Loucy (cell line): ENCODE measurements around the gene POLR2L.

Experiments
- H2AFZ ChIP-seq: fragments of 200-600 bp; sonication (generic); 2 replicates; pipeline ENCODE4 v1.6.0; 2016; ENCODE audit warnings: antibody characterized with exemption, mild to moderate bottlenecking, low read length, moderate library complexity
- H3F3A ChIP-seq: fragments of 200-600 bp; 2 replicates; pipeline ENCODE4 v1.6.0; 2016; ENCODE audit warnings: antibody characterized with exemption, low read depth, mild to moderate bottlenecking
- H3K27me3 ChIP-seq: fragments of 200-600 bp; sonication (generic); 2 replicates; pipeline ENCODE4 v1.6.1; 2014; ENCODE audit warnings: low read length, mild to moderate bottlenecking; ENCODE audit not compliant: insufficient read depth, poor library complexity, severe bottlenecking
- H3K36me3 ChIP-seq: fragments of 200-600 bp; sonication (generic); 2 replicates; pipeline ENCODE4 v1.6.1; 2016; ENCODE audit warnings: low read length; ENCODE audit not compliant: insufficient read depth
- H3K4me1 ChIP-seq: fragments of 200-600 bp; sonication (generic); 2 replicates; pipeline ENCODE4 v1.5.1; 2014; ENCODE audit warnings: low read length, mild to moderate bottlenecking; ENCODE audit not compliant: insufficient read depth, poor library complexity, severe bottlenecking
- H3K4me2 ChIP-seq: fragments of 200-600 bp; sonication (generic); 2 replicates; pipeline ENCODE4 v1.6.0; 2014; ENCODE audit warnings: antibody characterized with exemption, low read length, low read depth, mild to moderate bottlenecking; ENCODE audit not compliant: poor library complexity, severe bottlenecking
- H3K4me3 ChIP-seq: fragments of 200-600 bp; sonication (generic); 2 replicates; pipeline ENCODE4 v1.5.1; 2014; ENCODE audit warnings: low read length, mild to moderate bottlenecking, mixed read lengths; ENCODE audit not compliant: poor library complexity, severe bottlenecking
- H3K79me2 ChIP-seq: fragments of 200-600 bp; sonication (generic); 2 replicates; pipeline ENCODE4 v1.6.1; 2014; ENCODE audit warnings: low read length; ENCODE audit not compliant: insufficient read depth
- H3K9ac ChIP-seq: fragments of 200-600 bp; sonication (generic); 2 replicates; pipeline ENCODE4 v1.6.0; 2014; ENCODE audit warnings: mild to moderate bottlenecking, low read depth, low read length, moderate library complexity; ENCODE audit not compliant: poor library complexity, severe bottlenecking
- H3K9me2 ChIP-seq: fragments of 200-600 bp; sonication (generic); replicated peaks from 2 replicates; pipeline ENCODE4 v1.6.1; 2016; ENCODE audit warnings: low read depth, low read length, mixed read lengths
- H3K9me3 ChIP-seq: fragments of 200-600 bp; sonication (generic); 2 replicates; pipeline ENCODE4 v1.6.1; 2014; ENCODE audit warnings: mild to moderate bottlenecking, antibody characterized with exemption, low read length, low read depth; ENCODE audit not compliant: insufficient read depth
- H4K20me1 ChIP-seq: fragments of 200-600 bp; sonication (generic); 2 replicates; pipeline ENCODE4 v1.6.0; 2014; ENCODE audit warnings: antibody characterized with exemption, low read length, mild to moderate bottlenecking; ENCODE audit not compliant: insufficient read depth, poor library complexity, severe bottlenecking
- EZH2phosphoT487 ChIP-seq: fragments of 200-600 bp; IDR thresholded peaks from 2 replicates; pipeline ENCODE4 v1.6.1; 2018; ENCODE audit warnings: antibody characterized with exemption, mild to moderate bottlenecking, moderate library complexity, borderline replicate concordance
- TF ChIP-seq, protein P1 (sequence below): fragments of 200-600 bp; sonication (generic); conservative IDR thresholded peaks from 2 replicates; pipeline ENCODE4 v1.5.1; 2014; ENCODE audit warnings: mild to moderate bottlenecking, antibody characterized with exemption, low read length

POLR2L gene

DNA sequence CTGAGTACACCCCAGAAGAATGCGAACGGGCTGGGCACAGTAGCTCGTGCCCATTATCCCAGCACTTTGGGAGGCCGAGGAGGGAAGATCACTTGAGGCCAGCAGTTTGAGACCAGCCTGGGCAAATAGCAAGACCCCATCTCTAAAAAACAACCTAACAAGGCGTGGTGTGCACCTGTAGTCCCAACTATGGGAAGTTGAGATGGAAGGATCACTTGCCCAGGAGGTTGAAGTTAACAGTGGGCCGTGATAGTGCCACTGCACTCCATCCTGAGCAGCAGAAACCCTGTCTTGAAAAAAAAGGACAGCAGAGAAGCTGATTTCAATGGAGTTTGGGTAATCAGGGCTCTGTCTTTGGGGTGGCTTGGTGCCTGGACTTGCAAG, 29.3 kb downstream of the POLR2L start:
- no peak overlapping the region for H3K9ac ChIP-seq
- H3K79me2 ChIP-seq, result peaks cover 50% of the 10 kb centered on the region
- H2AFZ ChIP-seq, result no peak overlapping the region
- no peaks in the 10 kb centered on the region for H3K9me3 ChIP-seq
- H3K4me1 ChIP-seq, result peaks cover 24% of the 10 kb centered on the region
- H3K36me3 ChIP-seq, result peaks cover 20% of the 10 kb centered on the region; the same call in 1 of the 2 replicates
- H3K4me2 ChIP-seq, result peak overlapping the region; percentile 84
- peaks cover 30% of the 10 kb centered on the region for H4K20me1 ChIP-seq
- H3K9me2 ChIP-seq, result no peaks in the 10 kb centered on the region
- peaks cover 5% of the 10 kb centered on the region for H3K27me3 ChIP-seq
- TF ChIP-seq EZH2phosphoT487, result no peak
- TF ChIP-seq, protein P1, sequence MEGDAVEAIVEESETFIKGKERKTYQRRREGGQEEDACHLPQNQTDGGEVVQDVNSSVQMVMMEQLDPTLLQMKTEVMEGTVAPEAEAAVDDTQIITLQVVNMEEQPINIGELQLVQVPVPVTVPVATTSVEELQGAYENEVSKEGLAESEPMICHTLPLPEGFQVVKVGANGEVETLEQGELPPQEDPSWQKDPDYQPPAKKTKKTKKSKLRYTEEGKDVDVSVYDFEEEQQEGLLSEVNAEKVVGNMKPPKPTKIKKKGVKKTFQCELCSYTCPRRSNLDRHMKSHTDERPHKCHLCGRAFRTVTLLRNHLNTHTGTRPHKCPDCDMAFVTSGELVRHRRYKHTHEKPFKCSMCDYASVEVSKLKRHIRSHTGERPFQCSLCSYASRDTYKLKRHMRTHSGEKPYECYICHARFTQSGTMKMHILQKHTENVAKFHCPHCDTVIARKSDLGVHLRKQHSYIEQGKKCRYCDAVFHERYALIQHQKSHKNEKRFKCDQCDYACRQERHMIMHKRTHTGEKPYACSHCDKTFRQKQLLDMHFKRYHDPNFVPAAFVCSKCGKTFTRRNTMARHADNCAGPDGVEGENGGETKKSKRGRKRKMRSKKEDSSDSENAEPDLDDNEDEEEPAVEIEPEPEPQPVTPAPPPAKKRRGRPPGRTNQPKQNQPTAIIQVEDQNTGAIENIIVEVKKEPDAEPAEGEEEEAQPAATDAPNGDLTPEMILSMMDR, result no peak
- no peaks in the 10 kb centered on the region for H3F3A ChIP-seq
- H3K4me3 ChIP-seq, result no peak overlapping the region

GRCh38 chr11:812390-812789, 29.9 kb downstream of the POLR2L start:
- Histone ChIP-seq H3K79me2 (peaks cover 55% of the 10 kb centered on the region), H3K9me3 (no peaks in the 10 kb centered on the region), H3K4me1 (peaks cover 24% of the 10 kb centered on the region), H3K27me3 (peaks cover 5% of the 10 kb centered on the region), H3K9ac (peak overlapping the region; percentile 93), H3F3A (no peaks in the 10 kb centered on the region), H3K4me2 (peak overlapping the region; percentile 84), H2AFZ (no peak overlapping the region), H4K20me1 (peaks cover 30% of the 10 kb centered on the region), H3K36me3 (peaks cover 20% of the 10 kb centered on the region; the same call in 1 of the 2 replicates), H3K4me3 (peak overlapping the region; percentile 89), H3K9me2 (no peaks in the 10 kb centered on the region)
- TF ChIP-seq EZH2phosphoT487, result no peak
- TF ChIP-seq, protein P1, result no peak

DNA sequence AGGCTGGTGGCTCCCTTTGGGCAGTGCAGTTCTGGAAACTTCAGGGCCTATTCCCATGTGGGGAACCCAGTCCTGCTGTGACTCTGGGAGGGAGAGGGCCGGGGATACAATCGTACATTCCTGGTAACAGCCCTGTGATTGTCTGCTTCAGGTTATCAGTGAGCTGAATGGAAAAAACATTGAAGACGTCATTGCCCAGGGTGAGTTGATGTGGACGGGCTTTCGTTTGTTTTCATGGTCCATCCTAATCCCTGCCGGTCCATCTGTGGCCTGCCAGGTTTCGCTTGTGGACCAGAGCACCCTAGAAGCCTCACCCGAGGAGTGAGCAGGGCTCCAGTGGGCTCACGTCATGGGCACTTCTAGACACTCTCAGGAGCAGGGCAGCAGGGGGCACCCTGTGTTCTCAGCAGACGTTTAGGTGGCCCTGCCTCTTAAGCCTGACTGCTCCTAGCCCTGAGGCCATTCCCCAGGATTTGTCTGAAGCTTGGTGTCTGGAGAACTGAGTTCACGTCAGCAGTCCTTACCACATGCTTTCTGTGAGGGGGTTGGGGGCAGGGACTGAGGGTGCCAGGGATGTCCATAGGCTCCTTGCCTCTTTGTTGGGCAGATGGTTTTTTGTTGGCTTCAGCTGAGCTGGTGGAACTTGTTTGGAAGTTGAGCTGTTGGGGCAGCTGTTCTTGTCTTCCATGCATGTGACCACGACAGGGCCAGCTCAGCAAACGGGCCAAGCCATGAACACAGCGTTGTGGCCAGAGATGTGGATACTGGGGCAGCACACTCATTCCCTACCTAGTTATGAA, 30.7 kb downstream of the POLR2L start:
- Histone ChIP-seq H3K4me2 (peak overlapping the region; percentile 84), H3K36me3 (peaks cover 20% of the 10 kb centered on the region; the same call in 1 of the 2 replicates), H3K4me1 (peaks cover 24% of the 10 kb centered on the region), H3K27me3 (peaks cover 5% of the 10 kb centered on the region), H3K9ac (peak overlapping the region; percentile 93), H4K20me1 (peaks cover 30% of the 10 kb centered on the region), H3K9me3 (no peaks in the 10 kb centered on the region), H3K79me2 (peaks cover 55% of the 10 kb centered on the region), H3F3A (no peaks in the 10 kb centered on the region), H2AFZ (no peak overlapping the region), H3K9me2 (no peaks in the 10 kb centered on the region), H3K4me3 (peak overlapping the region; percentile 89)
- no peak for TF ChIP-seq EZH2phosphoT487
- TF ChIP-seq, protein P1, result peak; percentile 39
